Loucy (cell line): Measurements from ENCODE around the gene MYOC.

Experiments used
- H2AFZ ChIP-seq: fragments of 200-600 bp; sonication (generic); 2 replicates; pipeline ENCODE4 v1.6.0; 2016; ENCODE audit warnings: antibody characterized with exemption, mild to moderate bottlenecking, low read length, moderate library complexity
- H3F3A ChIP-seq: fragments of 200-600 bp; 2 replicates; pipeline ENCODE4 v1.6.0; 2016; ENCODE audit warnings: antibody characterized with exemption, low read depth, mild to moderate bottlenecking
- H3K27me3 ChIP-seq: fragments of 200-600 bp; sonication (generic); 2 replicates; pipeline ENCODE4 v1.6.1; 2014; ENCODE audit warnings: low read length, mild to moderate bottlenecking; ENCODE audit not compliant: insufficient read depth, poor library complexity, severe bottlenecking
- H3K36me3 ChIP-seq: fragments of 200-600 bp; sonication (generic); 2 replicates; pipeline ENCODE4 v1.6.1; 2016; ENCODE audit warnings: low read length; ENCODE audit not compliant: insufficient read depth
- H3K4me1 ChIP-seq: fragments of 200-600 bp; sonication (generic); 2 replicates; pipeline ENCODE4 v1.5.1; 2014; ENCODE audit warnings: low read length, mild to moderate bottlenecking; ENCODE audit not compliant: insufficient read depth, poor library complexity, severe bottlenecking
- H3K4me2 ChIP-seq: fragments of 200-600 bp; sonication (generic); 2 replicates; pipeline ENCODE4 v1.6.0; 2014; ENCODE audit warnings: antibody characterized with exemption, low read length, low read depth, mild to moderate bottlenecking; ENCODE audit not compliant: poor library complexity, severe bottlenecking
- H3K4me3 ChIP-seq: fragments of 200-600 bp; sonication (generic); 2 replicates; pipeline ENCODE4 v1.5.1; 2014; ENCODE audit warnings: low read length, mild to moderate bottlenecking, mixed read lengths; ENCODE audit not compliant: poor library complexity, severe bottlenecking
- H3K79me2 ChIP-seq: fragments of 200-600 bp; sonication (generic); 2 replicates; pipeline ENCODE4 v1.6.1; 2014; ENCODE audit warnings: low read length; ENCODE audit not compliant: insufficient read depth
- H3K9ac ChIP-seq: fragments of 200-600 bp; sonication (generic); 2 replicates; pipeline ENCODE4 v1.6.0; 2014; ENCODE audit warnings: mild to moderate bottlenecking, low read depth, low read length, moderate library complexity; ENCODE audit not compliant: poor library complexity, severe bottlenecking
- H3K9me2 ChIP-seq: fragments of 200-600 bp; sonication (generic); replicated peaks from 2 replicates; pipeline ENCODE4 v1.6.1; 2016; ENCODE audit warnings: low read depth, low read length, mixed read lengths
- H3K9me3 ChIP-seq: fragments of 200-600 bp; sonication (generic); 2 replicates; pipeline ENCODE4 v1.6.1; 2014; ENCODE audit warnings: mild to moderate bottlenecking, antibody characterized with exemption, low read length, low read depth; ENCODE audit not compliant: insufficient read depth
- H4K20me1 ChIP-seq: fragments of 200-600 bp; sonication (generic); 2 replicates; pipeline ENCODE4 v1.6.0; 2014; ENCODE audit warnings: antibody characterized with exemption, low read length, mild to moderate bottlenecking; ENCODE audit not compliant: insufficient read depth, poor library complexity, severe bottlenecking
- EZH2phosphoT487 ChIP-seq: fragments of 200-600 bp; IDR thresholded peaks from 2 replicates; pipeline ENCODE4 v1.6.1; 2018; ENCODE audit warnings: antibody characterized with exemption, mild to moderate bottlenecking, moderate library complexity, borderline replicate concordance
- TF ChIP-seq, protein P1 (sequence below): fragments of 200-600 bp; sonication (generic); conservative IDR thresholded peaks from 2 replicates; pipeline ENCODE4 v1.5.1; 2014; ENCODE audit warnings: mild to moderate bottlenecking, antibody characterized with exemption, low read length

Gene MYOC

DNA sequence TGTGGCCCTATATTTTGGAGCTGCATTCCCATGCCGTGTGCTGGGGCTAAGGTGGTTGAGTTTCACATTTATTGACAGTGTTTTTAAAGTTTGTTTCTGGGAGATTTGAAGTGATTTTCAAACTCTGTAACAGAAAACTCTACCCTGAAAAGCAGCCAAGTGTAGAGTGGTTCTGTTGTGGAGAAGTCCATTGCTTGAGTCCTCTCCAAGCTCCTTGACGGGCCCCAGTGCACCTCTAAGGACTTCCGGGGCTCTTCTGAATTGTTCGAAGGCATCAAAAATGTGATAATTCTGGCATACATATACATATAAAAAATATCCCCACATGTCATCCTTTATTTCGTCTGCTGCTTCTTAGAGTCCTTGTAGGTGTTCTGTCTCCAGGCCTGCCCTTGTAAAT is 25.5 kb downstream of the MYOC start:
- Histone ChIP-seq H3K36me3 (no peaks in the 10 kb centered on the region), H3K4me2 (no peak overlapping the region), H3K4me3 (no peak overlapping the region), H3K9me2 (no peaks in the 10 kb centered on the region), H3K9ac (no peak overlapping the region), H3K4me1 (no peaks in the 10 kb centered on the region), H3K9me3 (no peaks in the 10 kb centered on the region), H3F3A (no peaks in the 10 kb centered on the region), H3K79me2 (no peaks in the 10 kb centered on the region), H3K27me3 (no peaks in the 10 kb centered on the region), H2AFZ (no peak overlapping the region), H4K20me1 (no peaks in the 10 kb centered on the region)
- TF ChIP-seq, protein P1, sequence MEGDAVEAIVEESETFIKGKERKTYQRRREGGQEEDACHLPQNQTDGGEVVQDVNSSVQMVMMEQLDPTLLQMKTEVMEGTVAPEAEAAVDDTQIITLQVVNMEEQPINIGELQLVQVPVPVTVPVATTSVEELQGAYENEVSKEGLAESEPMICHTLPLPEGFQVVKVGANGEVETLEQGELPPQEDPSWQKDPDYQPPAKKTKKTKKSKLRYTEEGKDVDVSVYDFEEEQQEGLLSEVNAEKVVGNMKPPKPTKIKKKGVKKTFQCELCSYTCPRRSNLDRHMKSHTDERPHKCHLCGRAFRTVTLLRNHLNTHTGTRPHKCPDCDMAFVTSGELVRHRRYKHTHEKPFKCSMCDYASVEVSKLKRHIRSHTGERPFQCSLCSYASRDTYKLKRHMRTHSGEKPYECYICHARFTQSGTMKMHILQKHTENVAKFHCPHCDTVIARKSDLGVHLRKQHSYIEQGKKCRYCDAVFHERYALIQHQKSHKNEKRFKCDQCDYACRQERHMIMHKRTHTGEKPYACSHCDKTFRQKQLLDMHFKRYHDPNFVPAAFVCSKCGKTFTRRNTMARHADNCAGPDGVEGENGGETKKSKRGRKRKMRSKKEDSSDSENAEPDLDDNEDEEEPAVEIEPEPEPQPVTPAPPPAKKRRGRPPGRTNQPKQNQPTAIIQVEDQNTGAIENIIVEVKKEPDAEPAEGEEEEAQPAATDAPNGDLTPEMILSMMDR, result no peak
- TF ChIP-seq EZH2phosphoT487, result no peak

DNA sequence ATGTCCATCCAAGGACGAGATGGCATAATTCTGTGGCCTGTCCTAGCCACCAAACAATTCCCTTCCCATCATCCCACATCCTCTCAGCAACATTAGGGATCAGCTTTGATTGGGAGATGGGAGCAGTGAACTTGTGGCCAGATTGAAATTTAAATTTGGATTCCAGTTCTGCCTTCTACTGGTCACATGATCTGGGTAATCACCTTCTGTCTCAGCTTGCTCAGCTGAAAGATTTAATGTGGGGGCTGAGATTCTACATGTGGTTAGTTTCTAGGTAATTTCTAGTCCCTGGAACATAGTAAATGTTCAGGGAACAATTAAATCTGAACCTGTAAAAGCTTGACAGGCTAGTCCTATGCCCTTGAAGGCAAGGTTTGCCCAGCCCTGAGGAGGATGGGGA is 27.3 kb downstream of the MYOC start:
- TF ChIP-seq, protein P1, result no peak
- TF ChIP-seq EZH2phosphoT487, result no peak
- no peaks in the 10 kb centered on the region for H3K9me3 ChIP-seq
- no peaks in the 10 kb centered on the region for H3K27me3 ChIP-seq
- no peaks in the 10 kb centered on the region for H3K79me2 ChIP-seq
- no peaks in the 10 kb centered on the region for H3K4me1 ChIP-seq
- H3K9ac ChIP-seq, result no peak overlapping the region
- no peaks in the 10 kb centered on the region for H3K9me2 ChIP-seq
- no peak overlapping the region for H2AFZ ChIP-seq
- no peaks in the 10 kb centered on the region for H4K20me1 ChIP-seq
- no peaks in the 10 kb centered on the region for H3F3A ChIP-seq
- no peak overlapping the region for H3K4me3 ChIP-seq
- H3K36me3 ChIP-seq, result no peaks in the 10 kb centered on the region
- H3K4me2 ChIP-seq, result no peak overlapping the region

DNA sequence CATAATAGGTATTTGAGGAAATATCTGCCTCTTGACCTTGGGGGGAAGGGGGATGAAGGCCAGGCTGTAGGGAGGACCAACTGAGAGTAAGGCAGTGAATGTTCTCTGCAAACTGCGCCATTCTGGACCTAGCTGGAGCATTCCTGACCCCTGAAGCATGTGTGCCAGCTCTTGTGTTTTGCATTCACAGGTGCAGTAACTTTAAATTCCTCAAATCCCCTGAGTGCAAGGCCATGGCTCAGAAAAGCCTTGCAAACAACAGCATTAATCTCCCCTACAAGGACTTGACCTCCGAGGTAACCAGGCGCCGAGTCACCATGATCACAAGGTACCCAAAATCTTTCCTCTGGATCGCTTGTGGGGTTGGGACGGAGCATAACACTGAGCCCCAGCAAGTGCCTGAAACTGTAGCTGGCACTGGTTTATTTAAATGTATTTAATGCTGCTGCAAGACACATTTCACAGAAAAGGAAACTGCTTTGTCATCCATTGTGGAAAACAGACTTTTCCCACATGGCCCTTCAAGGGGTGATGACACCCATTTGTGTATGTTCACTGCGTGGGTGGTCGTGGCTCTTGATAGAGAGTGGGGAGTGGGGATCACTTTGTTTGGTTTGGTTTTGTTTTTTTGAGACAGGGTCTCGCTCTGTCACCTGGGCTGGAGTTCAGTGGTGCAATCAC is 28.7 kb downstream of the MYOC start:
- no peaks in the 10 kb centered on the region for H3K4me1 ChIP-seq
- no peaks in the 10 kb centered on the region for H4K20me1 ChIP-seq
- no peak overlapping the region for H3K4me2 ChIP-seq
- H3K36me3 ChIP-seq, result no peaks in the 10 kb centered on the region
- H3F3A ChIP-seq, result no peaks in the 10 kb centered on the region
- TF ChIP-seq EZH2phosphoT487, result no peak
- TF ChIP-seq, protein P1, result no peak
- no peaks in the 10 kb centered on the region for H3K9me2 ChIP-seq
- no peak overlapping the region for H3K9ac ChIP-seq
- H2AFZ ChIP-seq, result no peak overlapping the region
- no peaks in the 10 kb centered on the region for H3K9me3 ChIP-seq
- no peak overlapping the region for H3K4me3 ChIP-seq
- H3K27me3 ChIP-seq, result no peaks in the 10 kb centered on the region
- no peaks in the 10 kb centered on the region for H3K79me2 ChIP-seq
